Heart right ventricle (tissue), 16 donors: ENCODE measurements around the gene FBXO44. TPM values are rescaled to one million over a fixed set of nuclear protein-coding genes. Genes with fewer than 3 reads are reported as not detected.

Source experiments
- ATAC-seq, 8 donors: fragments of 200-7000 bp; cut with Tn5 transposase; one replicate each; pipeline ENCODE4 v1.9.1; 2020; ENCODE audit warnings: mild to moderate bottlenecking in 8 of 8, moderate library complexity in 8 of 8, moderate number of reproducible peaks in 1 of 8
- DNase-seq, 2 donors: peaks; one replicate each; pipeline ENCODE4 v3.0.0-alpha.2; 2020
- H3K27ac ChIP-seq, 10 donors: fragments of 200-600 bp; sonication (generic) in 2 of 10; one replicate each; pipeline versions ENCODE4 v1.5.0 to v1.8.0; 2020 to 2022; ENCODE audit warnings: mild to moderate bottlenecking in 3 of 10
- H3K27me3 ChIP-seq, 7 donors: fragments of 200-600 bp; one replicate each; pipeline ENCODE4 v1.8.0; 2021 to 2022; ENCODE audit warnings: mild to moderate bottlenecking in 2 of 7
- H3K36me3 ChIP-seq, 9 donors: fragments of 200-600 bp; sonication (generic) in 1 of 9; one replicate each; pipeline versions ENCODE4 v1.5.0 to v1.8.0; 2020 to 2022; ENCODE audit warnings: mild to moderate bottlenecking in 2 of 9
- H3K4me1 ChIP-seq, 9 donors: fragments of 200-600 bp; sonication (generic) in 1 of 9; one replicate each; pipeline versions ENCODE4 v1.5.0 to v1.8.0; 2020 to 2022; ENCODE audit warnings: mild to moderate bottlenecking in 4 of 9
- H3K4me3 ChIP-seq, 10 donors: fragments of 200-600 bp; sonication (generic) in 2 of 10; one replicate each; pipeline versions ENCODE4 v1.5.0 to v1.8.0; 2020 to 2022; ENCODE audit warnings: mild to moderate bottlenecking in 7 of 10, moderate library complexity in 2 of 10
- H3K9me3 ChIP-seq, 11 donors: fragments of 200-600 bp in 10 of 11; sonication (generic) in 2 of 11; one replicate each; pipeline versions ENCODE4 v1.5.0 to v1.8.0; 2013 to 2022; ENCODE audit warnings: mild to moderate bottlenecking in 2 of 11, control low read depth in 1 of 11, moderate library complexity in 1 of 11
- CTCF ChIP-seq, 9 donors: fragments of 200-600 bp; sonication (generic) in 2 of 9; IDR thresholded peaks; one replicate each; pipeline versions ENCODE4 v1.5.0 to v1.8.0; 2021 to 2022; ENCODE audit warnings: antibody characterized with exemption in 9 of 9, mild to moderate bottlenecking in 5 of 9, moderate library complexity in 1 of 9
- WGBS, 2 donors: extraction: QIAGEN DNeasy Blood & Tissue Kit; methylation state at CpG; one replicate each; pipeline ENCODE4 v1.1.7; 2013; ENCODE audit warnings: inconsistent platforms in 1 of 2; 5-methylcytosine and 5-hydroxymethylcytosine counted together
- intact Hi-C, 10 donors: fragments of 100-400 bp; cut with DNase I; formaldehyde crosslinking; loops; one replicate each; pipeline versions ENCODE4 v1.11.1 to v1.14.2; 2022
- polyA plus RNA-seq, 2 donors: library from polyadenylated mRNA; stranded (reverse); fragments of 200-250 nt; gene quantifications; one replicate each; pipeline ENCODE4 v1.2.3, GENCODE V29; 2013
- total RNA-seq, 10 donors: library from RNA; stranded (reverse); fragmentation: NEBNext Ultra II Directional in 3 of 10; extraction: Animal tissue kit (Norgen Biotek cat#: 25700) in 3 of 10; gene quantifications; one replicate each; pipeline versions ENCODE4 v1.2.1 to v1.2.4, GENCODE V29; 2021 to 2023
- donor health status: Arrhythmogenic right ventricular cardiomyopathy.
- donor health status: ischemic (EF 13 %, LVEDD 7.1; RV severe dilation, severe dysfunction).
- donor health status: healthy with polysubstance abuse.
- donor health status: DM: no; HTN: yes; CAD: no.
- donor health status: DM: no; HTN: no; CAD: no.
- donor health status: ischemic (EF 25% LVEDD 6.9; RV normal size, moderate dysfunction).
- donor health status: ischemic (EF 25% LVEDD 5.7; RV mildly dilated, moderate dysfunction).
- donor health status: healthy.
- donor health status: DM: yes; HTN: yes; CAD: no.
- donor health status: Ischemic cardiomyopathy.
- donor health status: ischemic (EF 35%, LVEDD 5.7; RV mildly dilated, moderate dysfunction).
- donor health status: nonischemic (EF 11% LVEDD 7.7; RV severe dilation, severe dysfunction).
- donor health status: DM: yes; HTN: yes; CAD: no.
- donor health status: PGD.
- donor health status: ischemic (EF 29% LVEDD 5.4; RV normal size, mild dysfunction).
- donor health status: nonischemic (EF 23%, LVEDD 6.1; RV moderate dilation, normal function).

FBXO44 gene
- total and polyA plus RNA-seq, 12 donors, result 10.1 to 28.2 (median 15.8) TPM

- Histone ChIP-seq H3K27me3 (peaks cover 23 to 80% (median 57%) of the 10 kb centered on the region in 7 donors), H3K9me3 (no peaks in the 10 kb centered on the region), H3K27ac (no peak overlapping the region), H3K4me1 (peaks cover 0 to 27% (median 10%) of the 10 kb centered on the region in 9 donors), H3K4me3 (no peak overlapping the region), H3K36me3 (no peaks in the 10 kb centered on the region)
- WGBS, 2 donors, result 96 to 98% methylated on average over 4 of the region's 4 CpGs
- TF ChIP-seq CTCF (IDR thresholded peaks at IDR 0.05), result no peak
- DNase-seq, result no peak
- ATAC-seq, result no peak
- intact Hi-C loops, result no loop called here
Observed at GRCh38 chr1:11688506-11688905, 33.8 kb downstream of the FBXO44 start.

GRCh38 chr1:11690397-11691301, 36.0 kb downstream of the FBXO44 start:
- ATAC-seq, result no peak
- peak overlapping the region in 9 of 10 donors; percentile 16 to 47 (median 30) for H3K4me3 ChIP-seq
- H3K27me3 ChIP-seq, result peaks cover 23 to 90% (median 77%) of the 10 kb centered on the region in 7 donors
- no peaks in the 10 kb centered on the region for H3K9me3 ChIP-seq
- intact Hi-C loops, result no loop called here
- no peak for TF ChIP-seq CTCF (IDR thresholded peaks at IDR 0.05)
- 4% methylated on average over 64 of the region's 64 CpGs for WGBS, 2 donors
- peaks cover 0 to 29% (median 10%) of the 10 kb centered on the region in 9 donors for H3K4me1 ChIP-seq
- no peaks in the 10 kb centered on the region for H3K36me3 ChIP-seq
- no peak for DNase-seq
- H3K27ac ChIP-seq, result no peak overlapping the region

- peaks cover 23 to 92% (median 83%) of the 10 kb centered on the region in 7 donors for H3K27me3 ChIP-seq
- peak in 3 of 8 donors; percentile 18 to 25 (median 18) for ATAC-seq
- no peaks in the 10 kb centered on the region for H3K9me3 ChIP-seq
Observed at GRCh38 chr1:11691302-11691914, 36.7 kb downstream of the FBXO44 start, which contains the start of gene DRAXIN. Gene DRAXIN, plus strand, starts transcription at chr1:11691710. Its CDS starts 14,549 bp downstream, at chr1:11706259.

More at GRCh38 chr1:11691302-11691914, 36.7 kb downstream of the FBXO44 start, which contains the start of gene DRAXIN:
- 1% methylated on average over 36 to 78 of the region's 78 CpGs for WGBS, 2 donors
- Histone ChIP-seq H3K4me1 (peaks cover 0 to 29% (median 10%) of the 10 kb centered on the region in 9 donors), H3K4me3 (peak within 1 kb of the TSS in 9 of 10 donors; percentile 16 to 47 (median 30)), H3K36me3 (no peaks in the 10 kb centered on the region), H3K27ac (no peak within 1 kb of the TSS)
- TF ChIP-seq CTCF (IDR thresholded peaks at IDR 0.05), result no peak
- intact Hi-C loops, result no loop called here
- DNase-seq, result no peak
